Heart right ventricle (tissue), 16 donors: ENCODE measurements around the gene ABHD11. TPM values are rescaled to one million over a fixed set of nuclear protein-coding genes. Genes with fewer than 3 reads are reported as not detected.

Experiments used
- ATAC-seq, 8 donors: fragments of 200-7000 bp; cut with Tn5 transposase; one replicate each; pipeline ENCODE4 v1.9.1; 2020; ENCODE audit warnings: mild to moderate bottlenecking in 8 of 8, moderate library complexity in 8 of 8, moderate number of reproducible peaks in 1 of 8
- DNase-seq, 2 donors: peaks; one replicate each; pipeline ENCODE4 v3.0.0-alpha.2; 2020
- H3K27ac ChIP-seq, 10 donors: fragments of 200-600 bp; sonication (generic) in 2 of 10; one replicate each; pipeline versions ENCODE4 v1.5.0 to v1.8.0; 2020 to 2022; ENCODE audit warnings: mild to moderate bottlenecking in 3 of 10
- H3K27me3 ChIP-seq, 7 donors: fragments of 200-600 bp; one replicate each; pipeline ENCODE4 v1.8.0; 2021 to 2022; ENCODE audit warnings: mild to moderate bottlenecking in 2 of 7
- H3K36me3 ChIP-seq, 9 donors: fragments of 200-600 bp; sonication (generic) in 1 of 9; one replicate each; pipeline versions ENCODE4 v1.5.0 to v1.8.0; 2020 to 2022; ENCODE audit warnings: mild to moderate bottlenecking in 2 of 9
- H3K4me1 ChIP-seq, 9 donors: fragments of 200-600 bp; sonication (generic) in 1 of 9; one replicate each; pipeline versions ENCODE4 v1.5.0 to v1.8.0; 2020 to 2022; ENCODE audit warnings: mild to moderate bottlenecking in 4 of 9
- H3K4me3 ChIP-seq, 10 donors: fragments of 200-600 bp; sonication (generic) in 2 of 10; one replicate each; pipeline versions ENCODE4 v1.5.0 to v1.8.0; 2020 to 2022; ENCODE audit warnings: mild to moderate bottlenecking in 7 of 10, moderate library complexity in 2 of 10
- H3K9me3 ChIP-seq, 11 donors: fragments of 200-600 bp in 10 of 11; sonication (generic) in 2 of 11; one replicate each; pipeline versions ENCODE4 v1.5.0 to v1.8.0; 2013 to 2022; ENCODE audit warnings: mild to moderate bottlenecking in 2 of 11, control low read depth in 1 of 11, moderate library complexity in 1 of 11
- WGBS, 2 donors: extraction: QIAGEN DNeasy Blood & Tissue Kit; methylation state at CpG; one replicate each; pipeline ENCODE4 v1.1.7; 2013; ENCODE audit warnings: inconsistent platforms in 1 of 2; 5-methylcytosine and 5-hydroxymethylcytosine counted together
- intact Hi-C, 10 donors: fragments of 100-400 bp; cut with DNase I; formaldehyde crosslinking; loops; one replicate each; pipeline versions ENCODE4 v1.11.1 to v1.14.2; 2022
- polyA plus RNA-seq, 2 donors: library from polyadenylated mRNA; stranded (reverse); fragments of 200-250 nt; gene quantifications; one replicate each; pipeline ENCODE4 v1.2.3, GENCODE V29; 2013
- total RNA-seq, 10 donors: library from RNA; stranded (reverse); fragmentation: NEBNext Ultra II Directional in 3 of 10; extraction: Animal tissue kit (Norgen Biotek cat#: 25700) in 3 of 10; gene quantifications; one replicate each; pipeline versions ENCODE4 v1.2.1 to v1.2.4, GENCODE V29; 2021 to 2023
- TF ChIP-seq, protein P1 (sequence below), 9 donors: fragments of 200-600 bp; sonication (generic) in 2 of 9; IDR thresholded peaks; one replicate each; pipeline versions ENCODE4 v1.5.0 to v1.8.0; 2021 to 2022; ENCODE audit warnings: antibody characterized with exemption in 9 of 9, mild to moderate bottlenecking in 5 of 9, moderate library complexity in 1 of 9
- donor health status: Arrhythmogenic right ventricular cardiomyopathy.
- donor health status: ischemic (EF 13 %, LVEDD 7.1; RV severe dilation, severe dysfunction).
- donor health status: healthy with polysubstance abuse.
- donor health status: DM: no; HTN: yes; CAD: no.
- donor health status: DM: no; HTN: no; CAD: no.
- donor health status: ischemic (EF 25% LVEDD 6.9; RV normal size, moderate dysfunction).
- donor health status: ischemic (EF 25% LVEDD 5.7; RV mildly dilated, moderate dysfunction).
- donor health status: healthy.
- donor health status: DM: yes; HTN: yes; CAD: no.
- donor health status: Ischemic cardiomyopathy.
- donor health status: ischemic (EF 35%, LVEDD 5.7; RV mildly dilated, moderate dysfunction).
- donor health status: nonischemic (EF 11% LVEDD 7.7; RV severe dilation, severe dysfunction).
- donor health status: DM: yes; HTN: yes; CAD: no.
- donor health status: PGD.
- donor health status: ischemic (EF 29% LVEDD 5.4; RV normal size, mild dysfunction).
- donor health status: nonischemic (EF 23%, LVEDD 6.1; RV moderate dilation, normal function).

The ABHD11 gene
- total and polyA plus RNA-seq, 12 donors: 20.0 to 36.8 (median 29.6) TPM

DNA sequence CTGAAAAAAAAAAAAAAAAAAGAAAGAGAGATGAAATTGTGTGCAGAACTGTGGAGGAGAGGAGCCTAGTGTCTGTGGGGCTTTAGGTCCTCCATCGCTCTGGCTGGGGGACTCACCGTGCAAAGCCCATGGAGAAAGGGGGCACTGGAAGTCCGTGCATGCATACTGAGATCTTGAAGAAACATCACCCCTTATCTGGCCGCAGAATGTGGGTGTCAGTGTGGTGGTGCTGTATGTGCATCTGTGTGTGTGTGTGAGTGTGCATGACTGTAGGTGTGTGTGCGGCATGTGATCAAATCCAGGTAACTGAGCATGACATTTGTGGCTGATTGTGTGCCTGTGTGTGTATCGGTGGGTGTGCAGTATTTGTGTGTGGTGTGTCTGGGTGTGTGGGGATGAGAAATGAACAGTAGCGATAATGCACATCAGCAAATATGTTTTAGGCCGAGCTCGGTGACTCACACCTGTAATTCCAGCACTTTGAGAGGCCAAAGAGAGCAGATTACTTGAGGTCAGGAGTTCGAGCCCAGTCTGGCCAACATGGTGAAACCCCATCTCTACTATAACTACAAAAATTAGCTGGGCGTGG, 40.3 kb upstream of the ABHD11 start:
- H3K4me3 ChIP-seq: no peak overlapping the region
- H3K4me1 ChIP-seq: no peaks in the 10 kb centered on the region
- WGBS, 2 donors: 87 to 88% methylated on average over 11 of the region's 11 CpGs
- no peaks in the 10 kb centered on the region for H3K36me3 ChIP-seq
- H3K27me3 ChIP-seq: peaks cover 0 to 11% (median 5%) of the 10 kb centered on the region in 7 donors
- TF ChIP-seq, protein P1, sequence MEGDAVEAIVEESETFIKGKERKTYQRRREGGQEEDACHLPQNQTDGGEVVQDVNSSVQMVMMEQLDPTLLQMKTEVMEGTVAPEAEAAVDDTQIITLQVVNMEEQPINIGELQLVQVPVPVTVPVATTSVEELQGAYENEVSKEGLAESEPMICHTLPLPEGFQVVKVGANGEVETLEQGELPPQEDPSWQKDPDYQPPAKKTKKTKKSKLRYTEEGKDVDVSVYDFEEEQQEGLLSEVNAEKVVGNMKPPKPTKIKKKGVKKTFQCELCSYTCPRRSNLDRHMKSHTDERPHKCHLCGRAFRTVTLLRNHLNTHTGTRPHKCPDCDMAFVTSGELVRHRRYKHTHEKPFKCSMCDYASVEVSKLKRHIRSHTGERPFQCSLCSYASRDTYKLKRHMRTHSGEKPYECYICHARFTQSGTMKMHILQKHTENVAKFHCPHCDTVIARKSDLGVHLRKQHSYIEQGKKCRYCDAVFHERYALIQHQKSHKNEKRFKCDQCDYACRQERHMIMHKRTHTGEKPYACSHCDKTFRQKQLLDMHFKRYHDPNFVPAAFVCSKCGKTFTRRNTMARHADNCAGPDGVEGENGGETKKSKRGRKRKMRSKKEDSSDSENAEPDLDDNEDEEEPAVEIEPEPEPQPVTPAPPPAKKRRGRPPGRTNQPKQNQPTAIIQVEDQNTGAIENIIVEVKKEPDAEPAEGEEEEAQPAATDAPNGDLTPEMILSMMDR (IDR thresholded peaks at IDR 0.05): no peak
- H3K9me3 ChIP-seq: peaks cover 0 to 8% (median 0%) of the 10 kb centered on the region in 11 donors
- no peak overlapping the region for H3K27ac ChIP-seq
- no peak for DNase-seq
- no peak for ATAC-seq
- intact Hi-C loops: no loop called here

DNA sequence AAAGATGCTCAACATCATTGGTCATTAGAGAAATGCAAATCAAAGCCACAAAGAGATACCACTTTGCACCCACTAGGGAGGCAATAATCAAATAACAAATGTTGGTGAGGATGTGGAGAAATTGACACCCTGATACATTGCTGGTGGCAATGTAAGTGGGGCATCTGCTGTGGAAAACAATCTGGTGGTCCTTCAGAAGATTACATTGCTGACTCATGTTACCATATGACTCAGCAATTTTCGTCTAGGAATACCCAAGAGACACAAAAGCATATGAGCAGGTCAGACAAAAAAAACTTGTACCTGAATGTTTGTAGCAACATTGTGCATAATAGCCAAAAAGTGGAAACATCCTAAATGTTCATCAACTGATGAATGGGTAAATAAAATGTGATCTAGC, 36.3 kb upstream of the ABHD11 start:
- no peak for ATAC-seq
- intact Hi-C loops: no loop called here
- no peaks in the 10 kb centered on the region for H3K36me3 ChIP-seq
- H3K9me3 ChIP-seq: no peaks in the 10 kb centered on the region
- DNase-seq: no peak
- H3K27me3 ChIP-seq: peaks cover 9 to 48% (median 42%) of the 10 kb centered on the region in 7 donors
- TF ChIP-seq, protein P1 (IDR thresholded peaks at IDR 0.05): no peak
- no peak overlapping the region for H3K27ac ChIP-seq
- WGBS, 2 donors: 3 to 8% methylated on average over 1 of the region's 1 CpG
- H3K4me3 ChIP-seq: no peak overlapping the region
- H3K4me1 ChIP-seq: peaks cover 0 to 9% (median 6%) of the 10 kb centered on the region in 9 donors

DNA sequence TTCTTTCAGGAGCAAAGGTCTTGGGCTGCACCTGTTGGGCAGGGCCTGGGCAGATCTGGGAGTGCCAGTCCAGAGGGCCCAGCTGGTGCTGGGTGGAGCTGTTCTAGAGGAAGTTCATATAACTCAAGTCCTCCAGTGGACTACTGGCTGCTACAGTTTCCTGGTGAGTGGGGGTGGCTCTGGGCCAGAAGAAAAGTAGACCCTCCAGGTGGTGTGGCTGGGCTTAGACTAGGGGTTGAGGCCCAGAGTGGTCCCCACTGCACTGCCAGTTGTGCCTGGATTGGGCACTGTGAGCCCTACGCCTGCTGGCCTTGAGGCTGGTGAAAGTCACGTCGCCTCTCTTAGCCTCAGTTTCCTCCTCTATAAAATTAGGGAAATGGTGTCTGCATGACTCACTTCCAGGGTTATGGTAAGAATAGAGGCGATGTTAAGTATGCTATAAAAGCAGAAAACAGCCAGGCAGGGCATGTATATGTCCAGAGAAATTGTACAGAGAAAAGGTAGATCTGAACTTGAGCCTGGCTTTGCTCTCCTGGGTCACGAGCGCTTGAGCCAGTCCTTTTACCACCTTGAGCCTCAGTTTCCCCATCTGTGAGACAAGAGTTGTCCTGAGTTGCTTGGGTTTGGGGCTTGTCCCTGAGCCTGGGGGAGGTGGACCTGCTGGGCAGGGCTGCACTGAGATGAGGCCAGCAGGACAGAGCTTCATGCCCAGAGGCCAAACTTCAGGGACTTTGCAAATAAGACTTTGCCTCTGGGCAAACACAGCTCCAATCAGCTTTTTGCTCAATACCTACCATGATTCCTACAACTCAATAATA, 35.3 kb upstream of the ABHD11 start:
- WGBS, 2 donors: 78 to 87% methylated on average over 6 of the region's 6 CpGs
- ATAC-seq: no peak

More for the DNA sequence above, 35.3 kb upstream of the ABHD11 start:
- intact Hi-C loops: no loop called here
- Histone ChIP-seq H3K27me3 (peaks cover 13 to 59% (median 52%) of the 10 kb centered on the region in 7 donors), H3K36me3 (no peaks in the 10 kb centered on the region), H3K9me3 (no peaks in the 10 kb centered on the region), H3K27ac (no peak overlapping the region), H3K4me3 (no peak overlapping the region), H3K4me1 (peaks cover 0 to 15% (median 6%) of the 10 kb centered on the region in 9 donors)
- TF ChIP-seq, protein P1 (IDR thresholded peaks at IDR 0.05): no peak
- no peak for DNase-seq
